GM12864 (cell line): ENCODE measurements around the gene ANKS1A.

Source experiments
- DNase-seq: peaks from one replicate; pipeline ENCODE4 v3.0.0-alpha.2; 2011; ENCODE audit warnings: low read depth
- H3K4me3 ChIP-seq: 2 replicates; pipeline ENCODE4 v1.5.1; 2011; ENCODE audit warnings: mild to moderate bottlenecking, low read depth, low read length, control low read depth
- CTCF ChIP-seq: IDR thresholded peaks from 2 replicates; pipeline ENCODE4 v1.5.1; 2011; ENCODE audit warnings: low read depth, mild to moderate bottlenecking, moderate library complexity, low read length, control low read depth, inconsistent platforms; ENCODE audit errors: missing control alignments

Gene ANKS1A

DNA sequence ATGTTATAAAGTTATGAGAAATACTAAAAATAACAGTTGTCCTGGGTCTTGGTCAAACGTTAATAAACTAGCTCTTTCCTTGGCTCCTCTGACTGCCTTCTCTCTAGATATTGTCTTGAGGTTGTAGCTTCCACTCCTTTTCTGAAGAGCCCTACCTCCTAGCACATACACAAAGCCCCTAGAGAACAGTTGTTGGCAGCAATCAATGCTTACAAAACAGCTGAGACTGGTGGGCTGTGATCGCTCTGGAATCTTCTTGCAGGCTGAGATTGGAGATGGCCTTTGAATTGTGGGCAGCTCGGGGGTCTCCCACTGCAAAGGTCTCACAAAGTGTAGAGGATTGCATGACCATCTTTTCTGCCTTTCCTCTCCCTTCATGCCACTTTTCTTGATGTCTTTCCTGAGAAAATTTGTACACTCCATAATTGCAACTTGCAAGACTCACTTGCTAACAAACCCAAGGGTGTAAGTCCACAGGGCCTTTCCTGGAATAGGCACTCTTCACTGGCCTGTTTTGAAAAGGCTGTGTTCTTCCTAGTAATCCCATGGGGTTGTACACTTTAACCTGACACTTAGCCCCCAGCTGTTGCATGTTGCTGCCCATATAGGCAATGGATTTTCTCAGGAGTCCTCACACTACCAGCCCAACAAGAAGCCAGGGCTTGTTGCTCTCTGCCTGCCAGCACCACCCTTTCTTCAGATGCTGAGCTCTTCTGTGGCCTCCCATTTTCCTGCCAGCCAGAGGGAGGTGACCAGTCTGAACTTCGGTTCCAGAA is 152.2 kb downstream of the ANKS1A start:
- TF ChIP-seq CTCF, result no peak
- H3K4me3 ChIP-seq, result no peak overlapping the region
- no peak for DNase-seq

DNA sequence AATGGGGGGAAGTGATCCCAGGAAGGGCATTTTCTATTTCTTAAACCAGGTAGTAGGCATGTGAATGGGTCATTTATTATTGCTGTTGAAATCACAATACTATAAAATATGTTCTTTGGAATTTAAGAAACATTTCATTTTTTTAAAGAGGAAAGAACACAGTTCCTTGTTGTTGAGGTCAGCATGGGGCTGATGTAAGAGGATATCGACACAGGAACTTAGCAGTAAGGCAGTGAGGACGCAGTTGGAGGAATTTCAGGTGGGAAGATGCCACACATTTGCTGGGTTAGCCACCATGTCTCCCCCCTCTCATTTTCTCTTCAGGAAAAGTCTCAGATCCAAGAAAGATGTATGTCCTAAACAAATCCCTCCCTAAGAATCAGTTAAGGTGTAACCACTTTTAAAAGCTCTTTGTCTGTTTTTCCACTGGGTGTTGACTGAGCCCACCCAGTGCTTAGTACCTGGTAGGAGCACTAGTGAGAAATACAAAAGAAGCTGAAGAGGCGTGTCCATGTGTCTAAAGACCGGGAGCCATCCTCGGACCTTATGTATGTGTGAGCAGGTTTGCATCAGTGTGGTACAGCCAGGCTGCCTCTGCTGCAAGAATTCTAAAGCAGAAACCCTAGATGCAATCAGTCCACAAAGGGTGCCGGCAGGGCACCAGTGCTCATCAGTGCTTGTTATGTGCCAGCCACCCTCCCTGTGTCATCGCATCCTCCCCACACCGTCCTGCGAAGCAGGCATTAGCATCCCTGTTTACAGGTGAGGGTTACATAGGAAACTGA is 153.2 kb downstream of the ANKS1A start:
- H3K4me3 ChIP-seq, result no peak overlapping the region
- TF ChIP-seq CTCF, result no peak
- no peak for DNase-seq

DNA sequence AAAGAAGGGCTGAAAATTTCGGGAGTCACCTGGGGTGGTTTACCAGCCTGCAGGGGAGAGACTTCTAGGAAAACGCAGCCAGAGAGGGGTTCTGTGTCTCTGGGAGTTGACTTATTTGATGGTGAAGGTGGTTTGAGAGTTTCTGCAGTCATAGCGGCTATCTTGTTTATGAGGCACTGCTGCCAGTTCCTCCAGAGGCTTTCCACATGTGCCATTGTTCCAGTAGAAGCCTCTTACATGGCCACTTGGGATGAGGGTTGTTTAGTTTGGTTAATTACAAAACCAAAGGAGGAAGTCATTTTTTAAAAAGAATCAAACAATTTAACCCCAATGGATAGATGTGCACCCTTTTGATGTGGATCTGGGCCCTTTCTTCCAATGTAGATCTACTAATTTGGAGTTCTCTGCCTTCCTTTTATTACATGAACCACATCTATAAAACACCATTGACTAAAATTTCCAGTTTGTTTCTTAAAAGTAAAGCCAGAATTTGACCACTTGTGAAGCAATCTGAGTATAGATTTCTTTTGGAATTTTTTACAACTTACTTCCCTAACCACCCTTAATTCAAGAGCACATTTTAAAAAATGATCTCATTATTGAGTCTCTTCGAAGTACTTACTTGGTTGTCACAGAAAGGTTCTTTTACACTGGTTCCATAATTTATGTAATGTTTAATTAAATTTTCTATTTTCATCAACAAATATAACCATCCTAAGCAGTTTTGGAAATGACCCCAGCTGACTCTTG is 154.5 kb downstream of the ANKS1A start:
- no peak overlapping the region for H3K4me3 ChIP-seq
- TF ChIP-seq CTCF, result no peak
- no peak for DNase-seq

DNA sequence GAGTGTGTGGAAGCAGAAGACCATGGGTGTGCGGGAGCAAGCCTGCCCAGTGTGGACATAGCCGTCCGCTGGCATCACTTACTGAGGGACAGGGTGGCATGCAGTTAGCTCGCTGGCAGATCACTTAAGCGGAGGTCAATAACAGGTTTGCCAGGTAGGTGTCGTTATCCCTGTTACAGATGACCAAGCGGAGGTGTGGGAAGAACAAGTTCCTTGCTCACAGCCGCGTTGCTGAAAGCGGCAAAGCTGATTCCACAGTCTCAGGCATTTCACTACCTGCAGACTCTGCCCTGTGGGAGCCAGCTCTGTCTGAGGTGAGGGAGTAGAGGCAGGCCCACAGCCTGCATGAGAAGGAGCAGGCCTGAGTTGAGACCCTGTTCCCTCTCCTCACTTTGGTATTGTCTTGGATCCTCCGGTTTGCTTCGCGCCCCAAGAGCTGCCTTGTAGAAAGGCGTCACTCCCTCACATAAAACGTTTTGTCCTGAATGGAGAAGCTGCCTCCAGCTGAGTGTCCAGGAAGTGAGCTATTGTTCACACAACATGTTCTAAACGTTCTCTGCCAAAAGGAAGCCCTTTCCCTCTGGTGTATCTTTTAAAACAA is 155.2 kb downstream of the ANKS1A start:
- DNase-seq, result no peak
- no peak overlapping the region for H3K4me3 ChIP-seq
- no peak for TF ChIP-seq CTCF

DNA sequence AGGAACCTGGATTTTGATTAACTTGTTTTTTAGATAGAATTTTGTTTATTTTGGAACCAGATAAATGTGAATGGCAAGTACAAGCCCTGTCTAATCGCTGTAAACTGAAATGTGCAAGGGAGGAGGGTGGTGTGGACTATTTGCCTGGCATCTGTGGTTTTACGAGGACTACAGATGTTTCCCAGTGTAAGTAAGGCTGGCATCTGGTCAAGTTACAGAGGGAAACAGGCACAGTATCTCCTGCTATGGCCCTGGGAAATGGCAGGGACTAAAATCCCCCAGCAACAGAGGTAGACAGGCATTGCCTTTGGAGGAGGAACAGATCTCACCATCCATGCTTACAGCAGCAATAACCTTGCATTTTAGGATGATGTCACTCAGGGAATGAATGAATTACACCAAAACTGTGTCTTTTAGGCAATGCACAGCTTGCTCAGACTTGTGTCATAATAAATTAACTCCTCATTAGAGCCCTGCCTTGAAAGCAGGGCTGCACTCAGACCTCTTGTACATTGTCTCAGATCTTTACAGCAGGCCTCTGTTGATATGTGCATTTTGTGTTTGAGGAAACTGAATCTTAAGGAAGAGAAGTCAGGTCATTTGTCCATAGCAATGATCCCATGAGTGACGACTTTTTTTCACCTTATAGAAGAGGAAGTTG is 155.8 kb downstream of the ANKS1A start:
- H3K4me3 ChIP-seq, result no peak overlapping the region
- DNase-seq, result no peak
- TF ChIP-seq CTCF, result no peak

- TF ChIP-seq CTCF, result no peak
- H3K4me3 ChIP-seq, result no peak overlapping the region
- DNase-seq, result no peak
Measured at GRCh38 chr6:35046103-35046502, 157.0 kb downstream of the ANKS1A start.
